Tibial nerve (tissue), 4 donors: Measurements from ENCODE around the gene LGALS7B. TPM values are rescaled to one million over a fixed set of nuclear protein-coding genes. Genes with fewer than 3 reads are reported as not detected.

Source experiments
- DNase-seq, 2 donors: peaks; one replicate each; pipeline ENCODE4 v3.0.0-alpha.2; 2019; ENCODE audit warnings: low spot score in 2 of 2
- H3K27ac ChIP-seq, 4 donors: fragments of 200-600 bp; sonication (generic) in 3 of 4; one replicate each; pipeline ENCODE4 v1.5.1; 2017 to 2019; ENCODE audit warnings: mild to moderate bottlenecking in 1 of 4
- H3K27me3 ChIP-seq, 2 donors: fragments of 200-600 bp; sonication (generic) in 1 of 2; one replicate each; pipeline versions ENCODE4 v1.5.1 to v1.6.0; 2017 to 2019
- H3K36me3 ChIP-seq, 3 donors: fragments of 200-600 bp; sonication (generic); one replicate each; pipeline ENCODE4 v1.5.1; 2018 to 2019
- H3K4me1 ChIP-seq, 4 donors: fragments of 200-600 bp; sonication (generic) in 3 of 4; one replicate each; pipeline ENCODE4 v1.5.1; 2017 to 2019
- H3K4me3 ChIP-seq, 4 donors: fragments of 200-600 bp; sonication (generic) in 3 of 4; one replicate each; pipeline ENCODE4 v1.5.1; 2017 to 2019; ENCODE audit warnings: mild to moderate bottlenecking in 1 of 4, moderate library complexity in 1 of 4
- H3K9me3 ChIP-seq, 4 donors: fragments of 200-600 bp; sonication (generic) in 3 of 4; one replicate each; pipeline ENCODE4 v1.5.1; 2017 to 2019
- EP300 ChIP-seq, 2 donors: sonication (generic); formaldehyde crosslinking; IDR thresholded peaks; one replicate each; pipeline ENCODE4 v1.6.1; 2017; ENCODE audit warnings: antibody characterized with exemption in 2 of 2, mild to moderate bottlenecking in 1 of 2
- POLR2A ChIP-seq, 2 donors: fragments of 450-650 bp; IDR thresholded peaks; one replicate each; pipeline ENCODE4 v1.6.1; 2017; ENCODE audit warnings: antibody characterized with exemption in 2 of 2, mild to moderate bottlenecking in 2 of 2, moderate library complexity in 2 of 2
- WGBS, 2 donors: methylation state at CpG; one replicate each; pipeline ENCODE4 v1.1.5; 2018; 5-methylcytosine and 5-hydroxymethylcytosine counted together
- total RNA-seq, 4 donors: library from RNA; depleted of rRNA; stranded (reverse); fragments of >200 nt; gene quantifications; one replicate each; pipeline ENCODE4 v1.1.0, GENCODE V29; 2016
- TF ChIP-seq, protein P1 (sequence below), 5 experiments: fragments of 200-600 bp in 3 of 5; fragments of 450-650 bp in 2 of 5; sonication (generic) in 3 of 5; IDR thresholded peaks; one replicate each; pipeline ENCODE4 v1.5.1; 2016 to 2019; ENCODE audit warnings: antibody characterized with exemption in 5 of 5, mild to moderate bottlenecking in 3 of 5, moderate library complexity in 2 of 5

Gene LGALS7B
- total RNA-seq, 4 donors from 2014 or later = not detected

DNA sequence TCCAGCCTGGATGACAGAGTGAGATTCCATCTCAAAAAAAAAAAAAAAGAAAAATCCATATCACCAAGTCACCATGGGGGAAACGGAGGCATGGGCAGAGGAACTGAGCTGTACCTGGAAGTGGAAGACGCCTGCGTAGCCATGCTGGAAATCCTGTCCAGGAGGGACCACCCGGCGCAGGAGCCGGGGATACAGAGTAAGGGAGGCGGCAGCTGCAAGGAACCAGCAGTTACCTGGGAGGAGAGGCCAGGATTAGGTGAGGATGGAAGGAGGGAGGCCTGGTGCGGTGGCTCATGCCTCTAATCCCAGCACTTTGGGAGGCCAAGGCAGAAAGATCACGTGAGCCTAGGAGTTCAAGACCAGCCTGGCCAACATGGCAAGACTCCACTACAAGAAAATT, 46.7 kb upstream of the LGALS7B start:
- Histone ChIP-seq H3K27ac (no peak overlapping the region), H3K4me1 (peaks cover 0 to 6% (median 0%) of the 10 kb centered on the region in 4 donors), H3K36me3 (no peaks in the 10 kb centered on the region), H3K9me3 (no peaks in the 10 kb centered on the region), H3K4me3 (no peak overlapping the region), H3K27me3 (no peaks in the 10 kb centered on the region)
- no peak for DNase-seq
- TF ChIP-seq, protein P1, sequence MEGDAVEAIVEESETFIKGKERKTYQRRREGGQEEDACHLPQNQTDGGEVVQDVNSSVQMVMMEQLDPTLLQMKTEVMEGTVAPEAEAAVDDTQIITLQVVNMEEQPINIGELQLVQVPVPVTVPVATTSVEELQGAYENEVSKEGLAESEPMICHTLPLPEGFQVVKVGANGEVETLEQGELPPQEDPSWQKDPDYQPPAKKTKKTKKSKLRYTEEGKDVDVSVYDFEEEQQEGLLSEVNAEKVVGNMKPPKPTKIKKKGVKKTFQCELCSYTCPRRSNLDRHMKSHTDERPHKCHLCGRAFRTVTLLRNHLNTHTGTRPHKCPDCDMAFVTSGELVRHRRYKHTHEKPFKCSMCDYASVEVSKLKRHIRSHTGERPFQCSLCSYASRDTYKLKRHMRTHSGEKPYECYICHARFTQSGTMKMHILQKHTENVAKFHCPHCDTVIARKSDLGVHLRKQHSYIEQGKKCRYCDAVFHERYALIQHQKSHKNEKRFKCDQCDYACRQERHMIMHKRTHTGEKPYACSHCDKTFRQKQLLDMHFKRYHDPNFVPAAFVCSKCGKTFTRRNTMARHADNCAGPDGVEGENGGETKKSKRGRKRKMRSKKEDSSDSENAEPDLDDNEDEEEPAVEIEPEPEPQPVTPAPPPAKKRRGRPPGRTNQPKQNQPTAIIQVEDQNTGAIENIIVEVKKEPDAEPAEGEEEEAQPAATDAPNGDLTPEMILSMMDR (IDR thresholded peaks at IDR 0.05) = no peak
- WGBS, 2 donors = 95% methylated on average over 9 of the region's 9 CpGs

DNA sequence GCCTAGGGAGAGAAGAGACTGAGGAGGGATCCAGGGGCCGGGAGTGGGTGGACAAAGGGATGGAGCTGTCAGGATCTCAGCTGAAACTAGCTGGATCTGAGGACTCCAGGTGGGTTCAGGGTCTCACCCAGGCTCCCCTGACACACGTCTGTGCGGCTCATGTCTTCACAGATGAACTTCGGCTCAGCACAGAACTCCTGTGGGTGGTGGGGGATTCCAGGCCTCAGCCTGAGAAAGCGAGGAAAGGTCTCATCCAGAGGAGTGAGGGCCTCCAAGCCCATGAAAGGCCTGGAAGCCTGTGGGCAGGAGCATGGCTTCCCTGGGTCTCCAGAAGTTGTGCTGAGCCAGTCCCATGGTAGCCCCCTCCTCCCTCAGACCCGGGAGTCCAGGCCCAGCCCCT, 46.1 kb upstream of the LGALS7B start:
- no peak overlapping the region for H3K4me3 ChIP-seq
- no peak overlapping the region for H3K27ac ChIP-seq
- H3K4me1 ChIP-seq = peaks cover 0 to 6% (median 0%) of the 10 kb centered on the region in 4 donors
- 84 to 88% methylated on average over 5 of the region's 6 CpGs for WGBS, 2 donors
- no peaks in the 10 kb centered on the region for H3K36me3 ChIP-seq
- H3K27me3 ChIP-seq = no peaks in the 10 kb centered on the region
- TF ChIP-seq EP300 (IDR thresholded peaks at IDR 0.05) (no peak), POLR2A (IDR thresholded peaks at IDR 0.05) (no peak)
- TF ChIP-seq, protein P1 (IDR thresholded peaks at IDR 0.05) = no peak
- no peaks in the 10 kb centered on the region for H3K9me3 ChIP-seq
- DNase-seq = no peak

DNA sequence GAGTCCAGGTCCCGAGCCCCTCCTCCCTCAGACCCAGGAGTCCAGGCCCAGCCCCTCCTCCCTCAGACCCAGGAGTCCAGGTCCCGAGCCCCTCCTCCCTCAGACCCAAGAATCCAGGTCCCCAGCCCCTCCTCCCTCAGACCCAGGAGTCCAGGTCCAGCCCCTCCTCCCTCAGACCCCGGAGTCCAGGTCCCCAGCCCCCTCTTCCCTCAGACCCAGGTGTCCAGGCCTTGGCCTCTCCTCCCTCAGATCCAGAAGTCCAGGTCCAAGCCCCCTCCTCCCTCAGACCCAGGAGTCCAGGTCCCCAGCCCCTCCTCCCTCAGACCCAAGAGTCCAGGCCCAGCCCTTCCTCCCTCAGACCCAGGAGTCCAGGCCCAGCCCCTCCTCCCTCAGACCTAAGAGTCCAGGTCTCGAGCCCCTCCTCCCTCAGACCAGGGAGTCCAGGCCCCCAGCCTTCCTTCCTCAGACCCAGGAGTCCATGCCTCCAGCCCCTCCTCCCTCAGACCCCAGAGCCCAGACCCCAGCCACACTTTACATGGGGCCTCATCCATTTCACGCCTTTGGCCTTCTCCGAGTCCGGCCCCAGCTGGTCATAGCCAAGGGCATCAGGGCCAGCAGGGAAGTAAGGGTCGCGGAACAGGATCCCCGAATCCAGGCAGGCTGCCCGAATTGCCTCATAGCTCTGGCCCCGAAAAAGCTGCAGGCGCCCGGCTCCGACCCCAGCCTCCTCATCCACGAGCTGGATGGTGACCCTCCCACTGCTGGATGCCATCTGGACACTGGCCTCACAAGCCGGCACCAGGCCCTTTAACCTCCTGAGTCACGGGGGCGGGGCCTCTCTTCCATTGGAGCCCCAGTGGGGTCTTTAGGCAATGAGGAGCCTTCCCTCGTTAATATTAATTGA, 45.4 kb upstream of the LGALS7B start:
- Histone ChIP-seq H3K9me3 (no peaks in the 10 kb centered on the region), H3K27me3 (no peaks in the 10 kb centered on the region), H3K27ac (no peak overlapping the region), H3K4me3 (no peak overlapping the region), H3K36me3 (no peaks in the 10 kb centered on the region), H3K4me1 (peaks cover 0 to 6% (median 0%) of the 10 kb centered on the region in 4 donors)
- TF ChIP-seq POLR2A (IDR thresholded peaks at IDR 0.05) (no peak), EP300 (IDR thresholded peaks at IDR 0.05) (no peak)
- TF ChIP-seq, protein P1 (IDR thresholded peaks at IDR 0.05) = no peak
- 54 to 60% methylated on average over 18 to 19 of the region's 20 CpGs for WGBS, 2 donors
- DNase-seq = no peak

DNA sequence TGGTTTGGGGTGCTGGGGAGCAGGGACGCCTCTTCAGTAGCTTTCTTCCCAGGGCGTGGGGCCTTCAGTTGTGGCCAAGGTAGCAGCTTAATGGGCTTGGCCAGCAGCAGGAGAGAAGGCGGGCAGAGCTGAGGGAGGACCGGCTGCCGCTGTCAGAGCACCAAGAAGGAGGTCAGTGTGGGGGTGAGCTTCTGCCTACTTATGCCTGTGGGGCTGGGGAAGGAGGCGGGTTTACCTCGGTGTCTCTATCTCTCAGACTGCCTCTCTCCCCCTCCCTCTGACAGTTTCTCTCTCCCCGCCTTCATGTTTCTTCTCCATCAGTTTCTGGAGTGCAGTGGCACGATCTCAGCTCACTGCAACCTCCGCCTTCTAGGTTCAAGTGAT, 44.7 kb upstream of the LGALS7B start, which contains the start of gene CAPN12:
Gene CAPN12, minus strand, starts transcription at position 177 of the 384 bp plus-strand sequence. CDS start 309 bp downstream, outside the sequence.
- Histone ChIP-seq H3K4me1 (peaks cover 0 to 6% (median 0%) of the 10 kb centered on the region in 4 donors), H3K27ac (no peak within 1 kb of the TSS), H3K9me3 (no peaks in the 10 kb centered on the region), H3K27me3 (no peaks in the 10 kb centered on the region), H3K36me3 (no peaks in the 10 kb centered on the region), H3K4me3 (no peak within 1 kb of the TSS)
- no peak for DNase-seq
- WGBS, 2 donors = 78 to 82% methylated on average over 10 of the region's 10 CpGs
- TF ChIP-seq, protein P1 (IDR thresholded peaks at IDR 0.05) = no peak
- TF ChIP-seq EP300 (IDR thresholded peaks at IDR 0.05) (no peak), POLR2A (IDR thresholded peaks at IDR 0.05) (no peak)

DNA sequence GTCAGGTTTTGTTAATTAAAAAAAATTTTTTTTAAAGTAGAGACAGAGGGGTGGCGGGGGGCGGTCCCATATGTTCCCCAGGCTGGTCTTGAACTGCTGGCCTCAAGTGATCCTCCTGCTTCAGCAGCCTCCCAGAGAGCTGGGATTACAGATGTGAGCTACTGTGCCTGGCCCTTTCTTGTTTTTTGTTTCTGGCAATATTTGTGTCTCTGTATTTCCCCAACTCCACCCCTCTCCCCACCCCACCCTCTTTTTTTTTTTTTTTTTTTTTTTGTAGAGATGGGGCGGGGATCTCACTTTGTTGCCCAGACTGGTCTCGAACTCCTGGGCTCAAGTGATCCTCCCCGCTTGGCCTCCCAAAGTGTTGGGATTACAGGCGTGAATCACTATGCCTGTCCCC, 44.1 kb upstream of the LGALS7B start:
- TF ChIP-seq POLR2A (IDR thresholded peaks at IDR 0.05) (no peak), EP300 (IDR thresholded peaks at IDR 0.05) (no peak)
- TF ChIP-seq, protein P1 (IDR thresholded peaks at IDR 0.05) = no peak
- no peak overlapping the region for H3K27ac ChIP-seq
- no peak for DNase-seq
- H3K9me3 ChIP-seq = no peaks in the 10 kb centered on the region
- no peaks in the 10 kb centered on the region for H3K27me3 ChIP-seq
- 86 to 87% methylated on average over 6 of the region's 6 CpGs for WGBS, 2 donors
- peaks cover 0 to 2% (median 0%) of the 10 kb centered on the region in 4 donors for H3K4me1 ChIP-seq
- no peaks in the 10 kb centered on the region for H3K36me3 ChIP-seq
- H3K4me3 ChIP-seq = no peak overlapping the region
